ENCODE data around the gene PCDHA1.

DNA sequence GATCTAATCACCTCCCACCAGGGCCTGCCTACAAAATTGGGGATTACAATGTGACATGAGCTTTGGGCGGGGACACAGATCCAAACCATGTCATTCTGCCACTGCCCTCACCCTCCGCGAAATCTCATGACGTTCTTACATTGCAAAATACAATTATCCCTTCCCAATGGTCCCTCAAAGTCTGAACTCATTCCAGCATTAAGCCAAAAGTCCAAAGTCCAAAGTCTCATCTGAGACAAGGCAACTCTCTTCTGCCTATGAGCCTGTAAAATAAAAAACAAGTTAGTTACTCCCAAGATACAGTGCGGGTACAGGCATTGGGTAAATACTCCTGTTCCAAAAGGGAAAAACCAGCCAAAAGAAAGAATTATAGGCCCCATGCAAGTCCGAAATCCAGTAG, 165.7 kb downstream of the PCDHA1 start:
- TF ChIP-seq, protein P1, sequence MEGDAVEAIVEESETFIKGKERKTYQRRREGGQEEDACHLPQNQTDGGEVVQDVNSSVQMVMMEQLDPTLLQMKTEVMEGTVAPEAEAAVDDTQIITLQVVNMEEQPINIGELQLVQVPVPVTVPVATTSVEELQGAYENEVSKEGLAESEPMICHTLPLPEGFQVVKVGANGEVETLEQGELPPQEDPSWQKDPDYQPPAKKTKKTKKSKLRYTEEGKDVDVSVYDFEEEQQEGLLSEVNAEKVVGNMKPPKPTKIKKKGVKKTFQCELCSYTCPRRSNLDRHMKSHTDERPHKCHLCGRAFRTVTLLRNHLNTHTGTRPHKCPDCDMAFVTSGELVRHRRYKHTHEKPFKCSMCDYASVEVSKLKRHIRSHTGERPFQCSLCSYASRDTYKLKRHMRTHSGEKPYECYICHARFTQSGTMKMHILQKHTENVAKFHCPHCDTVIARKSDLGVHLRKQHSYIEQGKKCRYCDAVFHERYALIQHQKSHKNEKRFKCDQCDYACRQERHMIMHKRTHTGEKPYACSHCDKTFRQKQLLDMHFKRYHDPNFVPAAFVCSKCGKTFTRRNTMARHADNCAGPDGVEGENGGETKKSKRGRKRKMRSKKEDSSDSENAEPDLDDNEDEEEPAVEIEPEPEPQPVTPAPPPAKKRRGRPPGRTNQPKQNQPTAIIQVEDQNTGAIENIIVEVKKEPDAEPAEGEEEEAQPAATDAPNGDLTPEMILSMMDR (conservative IDR thresholded peaks at IDR 0.05; ENCODE audit: low read length) = no peak
- no peak for TF ChIP-seq EZH2phosphoT487 (IDR thresholded peaks at IDR 0.05; ENCODE audit: borderline replicate concordance)

Measured in Loucy (cell line).